Fibroblast of gingiva (primary cell): ENCODE data around the gene TFDP2.
"Not testable (repeated sequence)": the region's sequence is repeated elsewhere in the genome, so short reads cannot be mapped to it uniquely, and the experiment has no call there.

Experiments used
- DNase-seq: peaks from one replicate; pipeline ENCODE4 v3.0.0-alpha.2; 2011; ENCODE audit warnings: low read depth

Gene TFDP2

GRCh38 chr3:141925677-141926076 lies 223.7 kb downstream of the TFDP2 start:
- not testable (repeated sequence) for DNase-seq

GRCh38 chr3:141921316-141921715 lies 228.0 kb downstream of the TFDP2 start:
- no peak for DNase-seq

GRCh38 chr3:141920701-141921100 lies 228.6 kb downstream of the TFDP2 start:
- DNase-seq = no peak

GRCh38 chr3:141915766-141916165 lies 233.6 kb downstream of the TFDP2 start:
- no peak for DNase-seq

GRCh38 chr3:141915016-141915415 lies 234.3 kb downstream of the TFDP2 start:
- no peak for DNase-seq

- DNase-seq = no peak
Measured at GRCh38 chr3:141914311-141914710, 235.0 kb downstream of the TFDP2 start.

GRCh38 chr3:141913150-141913811 lies 236.1 kb downstream of the TFDP2 start:
- peak; percentile 63 for DNase-seq

GRCh38 chr3:141909986-141910385 lies 239.4 kb downstream of the TFDP2 start:
- DNase-seq = not testable (repeated sequence)

GRCh38 chr3:141909408-141909807 lies 239.9 kb downstream of the TFDP2 start:
- DNase-seq = no peak

GRCh38 chr3:141905129-141905528 lies 244.2 kb downstream of the TFDP2 start:
- no peak for DNase-seq

- DNase-seq = no peak
Measured at GRCh38 chr3:141904203-141904602, 245.1 kb downstream of the TFDP2 start.

GRCh38 chr3:141901914-141902313 lies 247.4 kb downstream of the TFDP2 start:
- DNase-seq = no peak

- no peak for DNase-seq
Measured at GRCh38 chr3:141900343-141900742, 249.0 kb downstream of the TFDP2 start.

- DNase-seq = no peak
Measured at GRCh38 chr3:141898908-141899307, 250.4 kb downstream of the TFDP2 start.

- no peak for DNase-seq
Measured at GRCh38 chr3:141895731-141896130, 253.6 kb downstream of the TFDP2 start.

GRCh38 chr3:141894524-141895176 lies 254.7 kb downstream of the TFDP2 start:
- peak; percentile 82 for DNase-seq
